Keratinocyte (primary cell): ENCODE data around the gene ZNF804B. TPM values are rescaled to one million over a fixed set of nuclear protein-coding genes. Genes with fewer than 3 reads are reported as not detected.

ENCODE experiments used
- DNase-seq: peaks from one replicate; pipeline ENCODE4 v3.0.0-alpha.2; 2011; ENCODE audit warnings: low read depth, missing footprints, low spot score
- FAIRE-seq: peaks from 2 replicates; lab custom pipeline; 2011; peaks lifted over from hg19 to GRCh38; lab: Jason Lieb, UNC
- H2AFZ ChIP-seq: 2 replicates; pipeline ENCODE4 v1.6.0; 2012; ENCODE audit warnings: low read length, control low read depth, inconsistent platforms; ENCODE audit not compliant: control insufficient read depth
- H3K27ac ChIP-seq: 2 replicates; pipeline ENCODE4 v1.5.1; 2011; ENCODE audit warnings: low read length; ENCODE audit not compliant: control insufficient read depth, insufficient read depth
- H3K27me3 ChIP-seq: 3 replicates; pipeline ENCODE4 v1.6.0; 2011; ENCODE audit warnings: low read length; ENCODE audit not compliant: control insufficient read depth, insufficient read depth; ENCODE audit errors: extremely low read depth
- H3K36me3 ChIP-seq, 2 experiments: 2 replicates in 1 of 2; 3 replicates in 1 of 2; pipeline ENCODE4 v1.5.1; 2011; ENCODE audit warnings: low read length in 2 of 2, mild to moderate bottlenecking in 1 of 2; ENCODE audit not compliant: control insufficient read depth in 2 of 2, insufficient read depth in 2 of 2; ENCODE audit errors: extremely low read depth in 1 of 2
- H3K4me1 ChIP-seq: 3 replicates; pipeline ENCODE4 v1.5.1; 2011; ENCODE audit warnings: low read length; ENCODE audit not compliant: control insufficient read depth, insufficient read depth; ENCODE audit errors: extremely low read depth
- H3K4me2 ChIP-seq: 3 replicates; pipeline ENCODE4 v1.6.0; 2011; ENCODE audit warnings: low read depth, low read length; ENCODE audit not compliant: control insufficient read depth, insufficient read depth; ENCODE audit errors: extremely low read depth
- H3K4me3 ChIP-seq, 3 experiments: fragments of 200-600 bp in 1 of 3; sonication (generic) in 1 of 3; 2 replicates in 2 of 3; 3 replicates in 1 of 3; pipeline ENCODE4 v1.5.1; 2011 to 2016; ENCODE audit warnings: low read length in 3 of 3, mild to moderate bottlenecking in 3 of 3, control low read depth in 2 of 3, inconsistent platforms in 1 of 3, low read depth in 1 of 3, mixed read lengths in 1 of 3, mixed run types in 1 of 3, moderate library complexity in 1 of 3; ENCODE audit not compliant: control insufficient read depth in 2 of 3, insufficient read depth in 2 of 3; ENCODE audit errors: extremely low read depth in 1 of 3
- H3K79me2 ChIP-seq: 2 replicates; pipeline ENCODE4 v1.6.0; 2012; ENCODE audit warnings: low read length; ENCODE audit not compliant: control insufficient read depth, insufficient read depth
- H3K9ac ChIP-seq: 3 replicates; pipeline ENCODE4 v1.6.0; 2011; ENCODE audit warnings: low read length; ENCODE audit not compliant: control insufficient read depth, insufficient read depth; ENCODE audit errors: extremely low read depth
- H3K9me1 ChIP-seq: 3 replicates; pipeline ENCODE4 v1.6.0; 2011; ENCODE audit warnings: low read length; ENCODE audit not compliant: control insufficient read depth, insufficient read depth; ENCODE audit errors: extremely low read depth
- H3K9me3 ChIP-seq: 2 replicates; pipeline ENCODE4 v1.5.1; 2012; ENCODE audit warnings: low read depth, low read length; ENCODE audit not compliant: control insufficient read depth
- H4K20me1 ChIP-seq: 3 replicates; pipeline ENCODE4 v1.6.0; 2011; ENCODE audit warnings: low read length; ENCODE audit not compliant: control insufficient read depth, insufficient read depth; ENCODE audit errors: extremely low read depth
- CTCF ChIP-seq, 3 experiments: IDR thresholded peaks in 1 of 3; conservative IDR thresholded peaks in 1 of 3; optimal IDR thresholded peaks in 1 of 3; 2 replicates in 2 of 3; 3 replicates in 1 of 3; pipeline versions ENCODE3 to v1.5.1; 2011; ENCODE audit warnings: low read length in 3 of 3, mild to moderate bottlenecking in 3 of 3, moderate library complexity in 2 of 3, control low read depth in 1 of 3, inconsistent platforms in 1 of 3; ENCODE audit not compliant: insufficient read depth in 2 of 3; ENCODE audit errors: extremely low read depth in 1 of 3
- EZH2 ChIP-seq: IDR thresholded peaks from one replicate; pipeline ENCODE4 v1.6.1; 2012; ENCODE audit warnings: inconsistent platforms, mild to moderate bottlenecking, low read length, moderate library complexity
- dilution Hi-C: fragments of 300-500 bp; cut with MboI; formaldehyde crosslinking; loops from one replicate; pipeline ENCODE4 v1.7.0; 2020; ENCODE audit warnings: low sequenced_read_pairs; ENCODE audit not compliant: extremely low pct_ligation_motif_present
- polyA plus RNA-seq, 5 experiments: library from polyadenylated mRNA; depleted of rRNA in 3 of 5; stranded (reverse) in 3 of 5; stranded (forward) in 1 of 5; unstranded in 1 of 5; fragments of >200 nt; gene quantifications; 1 replicate in 1 of 5; 2 replicates in 3 of 5; 3 replicates in 1 of 5; pipeline versions ENCODE4 v1.2.1 to v1.2.3, GENCODE V29; 2011 to 2012; ENCODE audit warnings: missing spikeins in 2 of 5, low read depth in 1 of 5, low replicate concordance in 1 of 5

ZNF804B gene
- polyA plus RNA-seq, 1 donor (not counting 4 experiments of a cell fraction or from before 2014, with no cell fraction given) = not detected

- no peaks in the 10 kb centered on the region for H3K27me3 ChIP-seq
Observed at GRCh38 chr7:89053130-89053529, 293.6 kb downstream of the ZNF804B start.

GRCh38 chr7:89054361-89054760 lies 294.9 kb downstream of the ZNF804B start:
- Histone ChIP-seq H3K4me3 (no peak overlapping the region), H3K9me3 (no peaks in the 10 kb centered on the region), H2AFZ (no peak overlapping the region), H4K20me1 (no peaks in the 10 kb centered on the region), H3K9ac (no peak overlapping the region), H3K36me3 (no peaks in the 10 kb centered on the region), H3K4me2 (no peak overlapping the region), H3K27me3 (no peaks in the 10 kb centered on the region), H3K27ac (no peak overlapping the region), H3K9me1 (no peaks in the 10 kb centered on the region), H3K79me2 (no peaks in the 10 kb centered on the region), H3K4me1 (no peaks in the 10 kb centered on the region)
- TF ChIP-seq CTCF (optimal IDR thresholded peaks at IDR 0.05 in 1 of 3, IDR thresholded peaks at IDR 0.05 in 1 of 3, conservative IDR thresholded peaks at IDR 0.05 in 1 of 3; ENCODE audit: extremely low read depth in 1 of 3, insufficient read depth in 2 of 3, low read length in 3 of 3) (no peak), EZH2 (no peak)
- dilution Hi-C loops = loop anchor here (25.0 kb wide), 1 partner anchor 108 kb away; no protein-coding TSS in a partner anchor
- DNase-seq (no peak), FAIRE-seq (no peak)

More at GRCh38 chr7:89053130-89053529, 293.6 kb downstream of the ZNF804B start:
- Histone ChIP-seq H2AFZ (no peak overlapping the region), H3K79me2 (no peaks in the 10 kb centered on the region), H3K9ac (no peak overlapping the region), H3K27ac (no peak overlapping the region), H3K4me1 (no peaks in the 10 kb centered on the region), H3K9me3 (no peaks in the 10 kb centered on the region), H4K20me1 (no peaks in the 10 kb centered on the region), H3K36me3 (no peaks in the 10 kb centered on the region), H3K4me3 (no peak overlapping the region), H3K9me1 (no peaks in the 10 kb centered on the region), H3K4me2 (no peak overlapping the region)
- TF ChIP-seq EZH2 (no peak), CTCF (optimal IDR thresholded peaks at IDR 0.05 in 1 of 3, IDR thresholded peaks at IDR 0.05 in 1 of 3, conservative IDR thresholded peaks at IDR 0.05 in 1 of 3; ENCODE audit: extremely low read depth in 1 of 3, insufficient read depth in 2 of 3, low read length in 3 of 3) (no peak)
- FAIRE-seq (no peak), DNase-seq (no peak)
- dilution Hi-C loops = loop anchor here (25.0 kb wide), 1 partner anchor 109 kb away; no protein-coding TSS in a partner anchor
